Measurements from ENCODE around the gene MICU1.

DNA sequence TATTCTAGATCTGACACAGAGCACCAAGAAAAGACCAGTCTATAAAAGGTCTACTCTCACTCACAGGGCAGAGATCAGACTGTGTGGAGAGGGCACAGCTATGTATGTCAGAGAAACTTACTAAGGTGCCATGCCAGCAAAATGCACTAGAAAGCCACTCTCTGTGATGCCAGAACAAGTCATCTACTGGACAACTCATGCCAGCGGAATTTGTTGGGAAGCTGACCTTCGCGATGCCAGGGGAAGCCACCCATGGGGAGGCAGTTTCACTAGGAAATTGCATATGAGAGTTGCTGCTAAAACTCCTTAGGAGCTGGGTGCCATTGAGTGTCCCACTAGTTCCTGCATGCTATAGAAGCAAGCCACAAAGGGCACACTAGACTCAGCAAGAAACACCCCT, 58.5 kb downstream of the MICU1 start:
- TF ChIP-seq, protein P1, sequence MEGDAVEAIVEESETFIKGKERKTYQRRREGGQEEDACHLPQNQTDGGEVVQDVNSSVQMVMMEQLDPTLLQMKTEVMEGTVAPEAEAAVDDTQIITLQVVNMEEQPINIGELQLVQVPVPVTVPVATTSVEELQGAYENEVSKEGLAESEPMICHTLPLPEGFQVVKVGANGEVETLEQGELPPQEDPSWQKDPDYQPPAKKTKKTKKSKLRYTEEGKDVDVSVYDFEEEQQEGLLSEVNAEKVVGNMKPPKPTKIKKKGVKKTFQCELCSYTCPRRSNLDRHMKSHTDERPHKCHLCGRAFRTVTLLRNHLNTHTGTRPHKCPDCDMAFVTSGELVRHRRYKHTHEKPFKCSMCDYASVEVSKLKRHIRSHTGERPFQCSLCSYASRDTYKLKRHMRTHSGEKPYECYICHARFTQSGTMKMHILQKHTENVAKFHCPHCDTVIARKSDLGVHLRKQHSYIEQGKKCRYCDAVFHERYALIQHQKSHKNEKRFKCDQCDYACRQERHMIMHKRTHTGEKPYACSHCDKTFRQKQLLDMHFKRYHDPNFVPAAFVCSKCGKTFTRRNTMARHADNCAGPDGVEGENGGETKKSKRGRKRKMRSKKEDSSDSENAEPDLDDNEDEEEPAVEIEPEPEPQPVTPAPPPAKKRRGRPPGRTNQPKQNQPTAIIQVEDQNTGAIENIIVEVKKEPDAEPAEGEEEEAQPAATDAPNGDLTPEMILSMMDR (IDR thresholded peaks at IDR 0.05), result no peak
- no peak for TF ChIP-seq POLR2A (IDR thresholded peaks at IDR 0.05)

All from ovary (tissue), 3 donors.